Stimulated activated CD8-positive, alpha-beta memory T cell treated with anti-CD3 and anti-CD28 coated beads, Interleukin-2, amount 100 ng/mL, for 1 hour (primary cell): ENCODE data around the gene ME1.
"Not testable (repeated sequence)": the region's sequence is repeated elsewhere in the genome, so short reads cannot be mapped to it uniquely, and the experiment has no call there.

ENCODE experiments used
- DNase-seq, 2 donors: peaks; one replicate each; pipeline ENCODE4 v3.0.0-alpha.2; 2020; ENCODE audit warnings: low read depth in 2 of 2

The ME1 gene

DNA sequence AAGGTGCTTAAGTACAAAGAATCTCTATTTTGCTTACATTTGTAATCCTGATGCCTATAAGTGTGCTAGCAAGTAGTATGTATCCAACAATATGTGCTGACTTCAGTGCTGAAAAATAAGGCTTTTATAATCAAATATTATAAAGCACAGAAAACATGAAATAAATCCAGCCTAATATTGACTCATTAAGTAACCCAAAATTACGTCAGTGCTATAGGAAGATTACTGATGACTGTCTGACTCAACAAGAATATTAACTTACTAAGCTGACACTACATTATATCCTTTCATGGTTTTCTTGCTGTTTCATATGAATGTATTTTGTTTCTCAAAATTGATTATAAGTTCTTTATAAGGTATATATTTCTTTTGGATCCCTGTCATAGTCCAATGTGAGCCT lies 76.1 kb downstream of the ME1 start:
- DNase-seq = no peak

DNA sequence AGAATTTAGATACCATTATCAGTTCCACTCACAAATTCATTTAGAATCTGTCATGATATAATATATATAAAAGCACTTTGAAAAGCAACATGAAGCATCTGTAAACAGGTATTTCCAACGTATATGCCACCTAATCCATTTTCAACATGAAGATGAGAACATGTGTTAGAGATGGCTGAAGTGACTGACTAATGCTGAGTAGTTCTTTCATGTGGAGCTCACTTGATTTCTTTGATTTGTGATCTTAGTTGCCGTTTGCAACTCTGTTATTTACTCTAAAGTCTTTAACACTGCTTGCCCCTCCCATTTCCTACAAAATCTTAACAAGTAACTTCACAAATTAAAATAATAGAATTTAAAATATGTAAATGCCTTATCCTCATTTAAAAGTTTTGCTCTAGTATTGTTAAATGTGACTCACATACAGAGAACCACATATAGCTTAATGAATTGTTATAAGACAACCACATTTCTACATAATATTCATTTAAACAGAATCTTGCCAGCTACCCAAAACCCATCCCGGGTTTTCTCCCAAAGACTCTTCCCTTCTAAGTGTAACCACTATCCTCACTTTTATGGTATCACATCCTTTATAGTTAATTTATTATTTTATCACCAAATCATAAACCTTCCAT lies 78.3 kb downstream of the ME1 start:
- DNase-seq = no peak

DNA sequence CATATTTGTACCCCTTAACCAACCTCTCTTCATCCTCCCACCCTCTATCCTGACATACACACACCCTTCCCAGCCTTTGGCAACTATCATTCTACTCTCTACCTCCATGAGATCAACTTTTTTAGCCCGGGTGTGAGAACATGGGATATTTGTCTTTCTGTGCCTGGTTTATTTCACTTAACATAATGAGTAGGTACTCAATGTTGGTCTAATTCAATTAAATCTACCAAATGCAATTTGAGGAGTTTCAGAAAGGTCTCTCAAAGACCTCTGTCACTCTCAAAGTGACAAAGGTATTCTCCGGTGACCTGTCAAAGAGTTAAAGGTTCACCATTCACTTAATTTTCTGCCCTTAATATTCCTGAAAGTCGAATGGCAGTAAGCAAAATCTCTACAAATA lies 87.7 kb downstream of the ME1 start:
- DNase-seq = no peak

DNA sequence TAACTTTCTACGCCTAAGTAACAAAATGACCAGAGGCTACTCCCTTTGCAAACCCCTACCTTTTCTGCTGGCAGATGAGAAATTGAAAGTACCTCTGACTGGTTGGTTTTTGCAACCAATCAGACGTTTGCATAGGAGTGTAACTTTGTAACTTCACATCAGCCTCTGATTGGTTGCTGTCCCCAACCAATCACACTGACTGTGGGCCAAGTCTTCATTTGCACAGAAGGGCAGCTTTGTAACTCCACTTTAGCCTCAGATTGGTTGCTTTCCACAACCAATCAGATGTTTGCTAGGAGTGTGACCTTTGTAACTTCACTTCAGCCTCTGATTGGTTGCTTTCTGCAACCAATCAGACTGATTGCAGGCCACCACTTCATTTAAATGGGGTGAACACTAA lies 89.1 kb downstream of the ME1 start:
- DNase-seq = no peak

DNA sequence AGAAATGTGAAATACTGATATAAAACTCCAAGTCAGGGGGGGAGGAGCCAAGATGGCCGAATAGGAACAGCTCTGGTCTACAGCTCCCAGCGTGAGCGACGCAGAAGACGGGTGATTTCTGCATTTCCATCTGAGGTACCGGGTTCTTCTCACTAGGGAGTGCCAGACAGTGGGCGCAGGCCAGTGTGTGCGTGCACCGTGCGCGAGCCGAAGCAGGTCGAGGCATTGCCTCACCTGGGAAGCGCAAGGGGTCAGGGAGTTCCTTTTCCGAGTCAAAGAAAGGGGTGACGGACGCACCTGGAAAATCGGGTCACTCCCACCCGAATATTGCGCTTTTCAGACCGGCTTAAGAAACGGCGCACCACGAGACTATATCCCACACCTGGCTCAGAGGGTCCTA lies 96.9 kb downstream of the ME1 start:
- DNase-seq = not testable (repeated sequence)

DNA sequence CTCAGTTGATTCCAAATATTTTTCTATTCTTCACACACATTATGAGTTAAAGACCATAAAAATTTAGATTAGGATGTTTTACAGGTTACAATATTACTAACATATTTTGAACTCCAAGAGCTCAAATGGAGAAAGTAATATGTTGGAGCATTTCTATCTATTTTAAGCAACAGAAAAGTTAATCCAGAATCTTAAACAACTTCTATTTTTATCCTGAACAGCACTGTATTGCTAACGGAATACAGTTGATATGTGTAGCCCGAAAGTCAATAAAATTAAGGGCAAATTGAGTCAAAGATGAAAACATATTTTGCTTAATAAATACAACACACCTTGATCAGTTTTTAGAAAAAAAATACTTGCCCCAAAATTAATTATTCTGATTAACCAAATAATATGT lies 97.4 kb downstream of the ME1 start:
- no peak for DNase-seq

DNA sequence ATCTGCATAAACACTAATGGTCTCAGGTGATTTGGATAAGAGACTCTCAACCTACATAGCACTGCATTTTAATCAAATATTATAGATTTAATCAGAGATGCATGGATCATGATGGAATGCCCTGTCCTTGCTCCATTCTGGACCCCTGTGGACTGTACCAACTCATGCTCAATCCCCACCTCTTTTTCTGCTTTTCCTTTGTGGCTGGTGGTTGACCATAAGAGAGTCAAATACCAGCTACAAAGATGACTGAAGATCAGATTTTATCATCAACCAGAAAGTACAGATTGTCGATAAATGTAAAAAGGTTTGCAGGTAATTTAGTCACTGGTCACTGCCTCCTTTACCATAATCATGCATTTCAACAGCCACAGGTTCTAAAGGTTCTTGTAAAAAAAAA lies 116.2 kb downstream of the ME1 start:
- no peak for DNase-seq

DNA sequence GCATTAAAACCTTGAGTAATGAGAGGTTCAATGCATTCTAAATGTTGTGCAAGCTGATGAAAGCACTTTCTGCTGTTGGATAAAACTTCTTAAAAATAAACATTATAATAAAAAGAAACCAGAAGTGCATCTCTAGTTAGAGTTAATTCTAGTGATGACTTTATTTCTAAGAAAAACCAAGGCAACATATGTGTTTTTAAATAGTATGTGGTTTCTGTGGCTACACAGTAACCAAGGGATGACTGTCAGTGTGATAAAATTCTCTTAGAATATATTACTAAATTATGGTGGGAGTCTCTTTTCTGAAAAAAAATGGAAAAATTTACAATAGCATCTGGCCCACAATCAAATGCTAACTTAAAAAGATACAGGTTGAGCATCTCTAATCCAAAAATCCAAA lies 117.0 kb downstream of the ME1 start:
- no peak for DNase-seq

DNA sequence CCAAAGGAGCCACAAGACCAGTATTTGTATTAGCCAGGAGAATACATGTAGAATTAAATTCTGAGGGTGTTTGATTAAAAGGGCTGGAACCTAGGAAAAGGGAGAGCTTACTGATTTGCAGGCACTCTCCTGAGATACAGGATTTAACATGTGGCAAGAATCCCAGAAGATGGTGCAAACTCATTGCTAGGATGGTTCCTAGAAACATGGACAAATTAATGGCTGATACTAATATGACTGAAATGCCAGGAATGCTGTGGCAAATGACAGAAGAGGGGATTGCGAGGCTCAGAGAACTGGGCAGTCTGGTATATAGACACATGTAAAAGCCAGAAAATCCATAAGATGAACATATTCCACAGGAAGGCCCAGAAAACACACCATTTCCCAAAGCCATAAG lies 119.6 kb downstream of the ME1 start:
- DNase-seq = no peak

DNA sequence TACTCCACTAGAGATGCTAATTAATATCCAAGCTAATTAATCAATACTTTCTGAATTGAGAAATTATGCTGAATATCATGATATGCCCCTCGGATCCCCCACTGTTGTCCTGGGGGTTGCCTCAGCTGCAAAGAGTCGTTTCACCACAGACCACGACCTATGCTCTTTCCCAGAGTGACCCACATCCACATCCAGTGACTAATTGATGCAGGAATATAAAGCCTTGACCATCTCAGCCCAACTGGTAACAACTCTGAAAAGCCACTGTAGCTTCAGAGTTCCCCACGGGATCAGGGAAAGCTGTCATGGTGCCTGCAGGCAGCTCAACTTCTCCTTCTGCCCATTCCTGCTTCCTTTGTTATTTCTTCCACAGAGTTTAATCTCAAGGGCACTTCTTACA lies 120.8 kb downstream of the ME1 start:
- DNase-seq = no peak

DNA sequence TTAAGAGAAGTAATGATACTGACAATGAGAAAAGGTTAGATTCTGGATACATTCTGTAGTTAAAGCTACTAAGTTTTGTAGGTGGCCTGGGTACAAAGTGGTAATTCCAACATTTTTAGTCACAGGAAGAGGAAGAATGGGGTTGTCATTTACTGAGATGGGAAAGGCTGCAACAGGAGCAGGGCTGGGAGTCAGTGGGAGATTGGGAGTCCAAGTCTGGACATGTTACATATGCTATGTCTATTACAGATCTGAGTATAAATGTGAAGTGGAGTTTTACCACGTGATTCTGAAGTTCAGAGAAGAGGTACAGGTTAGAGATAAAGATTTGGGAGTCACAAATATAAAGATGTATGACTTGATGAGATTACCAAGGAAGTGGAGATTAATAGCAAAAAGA lies 121.5 kb downstream of the ME1 start:
- DNase-seq = no peak

DNA sequence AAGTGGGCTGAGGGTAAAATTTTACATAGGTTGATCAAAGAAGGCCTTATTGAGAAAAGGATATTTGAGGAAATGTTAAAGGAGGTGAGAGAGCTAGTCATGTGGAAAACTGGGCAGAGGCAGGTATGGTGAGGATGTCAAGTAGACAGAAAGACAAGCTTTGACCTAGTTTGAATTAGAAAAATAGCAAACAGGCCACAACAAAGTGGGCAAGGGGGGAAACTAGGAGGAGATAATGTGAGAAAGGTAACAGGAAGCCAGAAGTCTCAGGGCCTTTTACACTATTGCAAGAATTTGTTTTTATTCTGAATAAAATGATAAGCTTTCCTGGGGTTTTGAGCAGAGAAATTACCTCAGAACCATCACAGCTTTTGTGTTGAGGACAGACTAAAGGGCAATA lies 122.0 kb downstream of the ME1 start:
- DNase-seq = no peak

DNA sequence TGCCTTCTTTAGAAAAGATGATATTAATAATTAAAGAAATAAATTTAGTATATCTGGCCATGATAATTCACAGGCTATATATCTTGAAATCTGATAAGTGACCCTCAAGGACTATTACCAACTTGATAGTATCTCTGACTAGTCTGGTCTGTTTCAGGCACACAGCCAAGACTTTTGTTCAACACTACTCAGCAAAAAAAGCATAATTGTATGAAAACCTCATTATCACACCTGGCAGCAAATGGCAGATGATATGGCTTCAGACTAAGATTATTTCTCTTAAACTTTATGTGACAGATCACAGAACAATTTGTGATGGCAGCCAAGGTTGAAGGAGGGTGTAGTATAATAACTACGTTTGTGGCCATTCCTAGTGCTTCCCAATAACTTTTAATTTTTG lies 123.0 kb downstream of the ME1 start:
- no peak for DNase-seq

DNA sequence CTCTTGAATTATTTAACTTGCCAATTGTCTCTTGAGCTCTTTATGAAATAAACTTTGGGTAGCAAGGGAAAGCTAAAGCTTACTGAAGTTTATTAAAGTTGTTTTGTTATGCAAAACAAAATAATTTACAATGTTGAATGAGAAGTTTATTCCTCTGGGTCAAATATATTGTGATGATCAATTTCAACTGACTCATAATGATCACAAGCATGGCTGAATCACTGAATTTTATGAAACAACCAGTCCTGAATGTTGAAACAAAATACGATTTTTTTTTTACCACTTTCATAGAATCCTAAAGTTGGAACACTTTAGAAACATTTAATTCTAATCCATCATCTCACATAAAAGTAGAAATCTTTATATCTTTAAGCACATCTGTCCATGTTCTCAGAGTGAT lies 127.4 kb downstream of the ME1 start:
- DNase-seq = no peak

DNA sequence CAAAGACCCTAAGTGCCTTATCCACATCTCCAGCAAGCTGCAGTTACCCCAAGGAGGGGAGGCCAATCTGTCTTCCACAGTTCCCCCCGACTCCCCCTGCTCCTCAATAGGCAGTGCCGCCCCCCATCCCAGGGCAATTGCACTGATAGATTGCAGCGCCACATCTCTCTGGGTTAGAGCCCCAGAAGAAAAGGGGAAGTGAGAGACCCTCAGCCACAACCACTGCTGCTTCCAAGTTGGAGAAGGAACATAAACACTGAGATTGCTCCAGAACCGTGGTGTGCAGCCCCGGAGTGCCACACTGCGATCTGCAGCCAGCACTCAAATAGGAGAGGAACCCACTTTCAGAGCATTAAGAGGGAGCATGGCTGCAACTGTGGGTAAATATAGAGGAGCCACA lies 136.2 kb downstream of the ME1 start:
- no peak for DNase-seq

DNA sequence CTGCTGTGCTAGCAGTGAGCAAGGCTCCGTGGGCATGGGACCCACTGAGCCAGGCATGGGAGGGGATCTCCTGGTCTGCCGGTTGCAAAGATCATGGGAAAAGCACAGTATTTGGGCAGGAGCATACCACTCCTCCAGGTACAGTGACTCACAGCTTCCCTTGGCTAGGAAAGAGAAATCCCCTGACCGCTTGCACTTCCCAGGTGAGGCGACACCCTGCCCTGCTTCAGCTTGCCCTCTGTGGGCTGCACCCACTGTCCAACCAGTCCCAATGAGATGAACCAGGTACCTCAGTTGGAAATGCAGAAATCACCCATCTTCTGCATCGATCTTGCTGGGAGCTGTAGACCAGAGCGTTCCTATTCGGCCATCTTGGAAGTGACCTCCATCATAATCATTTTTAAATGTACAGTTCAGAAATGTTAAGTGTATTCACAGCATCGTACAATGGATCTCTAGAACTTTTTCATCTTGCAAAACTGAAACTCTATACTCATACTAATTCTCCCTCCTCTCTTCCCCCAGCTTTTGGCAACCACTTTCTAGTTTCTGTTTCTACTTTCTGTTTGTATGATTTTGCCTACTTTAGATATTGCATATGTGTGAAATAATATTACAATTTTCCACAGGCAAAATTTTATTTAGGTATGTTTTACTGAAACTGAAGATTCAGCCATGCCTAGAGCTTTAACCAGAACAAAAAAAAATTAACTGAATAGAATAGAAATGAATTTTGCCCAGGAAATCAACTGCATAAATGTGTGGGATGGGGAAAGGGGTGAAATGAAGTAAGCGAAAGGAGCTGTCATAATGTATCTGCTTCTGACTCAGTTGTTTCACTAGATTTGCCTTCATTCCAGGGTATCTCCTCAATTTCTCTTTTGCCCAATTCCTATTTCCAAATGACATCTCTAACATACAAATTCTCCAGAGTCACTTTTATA lies 137.7 kb downstream of the ME1 start:
- DNase-seq = no peak

DNA sequence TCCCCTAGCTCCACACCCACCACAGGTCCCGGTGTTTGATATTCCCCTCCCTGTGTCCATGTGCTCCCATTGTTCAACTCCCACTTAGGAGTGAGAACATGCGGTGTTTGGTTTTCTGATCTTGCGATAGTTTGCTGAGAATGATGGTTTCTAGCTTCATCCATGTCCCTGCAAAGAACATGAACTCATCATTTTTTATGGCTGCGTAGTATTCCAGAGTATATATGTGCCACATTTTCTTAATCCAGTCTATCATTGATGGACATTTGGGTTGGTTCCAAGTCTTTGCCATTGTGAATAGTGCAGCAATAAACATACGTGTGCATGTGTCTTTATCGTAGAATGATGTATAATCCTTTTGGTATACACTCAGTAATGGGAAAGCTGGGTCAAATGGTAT lies 143.6 kb downstream of the ME1 start:
- DNase-seq = not testable (repeated sequence)

DNA sequence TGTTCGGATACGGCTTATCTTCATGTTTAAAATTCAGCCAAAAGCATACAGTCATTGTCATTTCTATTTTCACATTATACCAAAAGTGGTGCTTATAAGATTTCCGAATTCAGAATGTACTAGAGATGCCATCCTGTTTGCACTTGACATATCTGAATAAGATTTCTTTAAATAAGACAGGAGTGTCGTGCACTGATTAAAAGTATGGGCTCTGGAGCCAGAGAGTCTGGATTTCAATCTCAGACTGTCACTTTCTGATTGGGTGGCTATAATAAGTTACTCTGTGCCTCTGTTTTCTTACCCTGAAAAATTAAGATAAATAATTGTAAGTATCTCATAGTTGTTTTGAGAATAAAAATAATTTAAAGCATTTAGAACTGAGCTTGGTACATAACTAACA lies 144.9 kb downstream of the ME1 start:
- DNase-seq = no peak

DNA sequence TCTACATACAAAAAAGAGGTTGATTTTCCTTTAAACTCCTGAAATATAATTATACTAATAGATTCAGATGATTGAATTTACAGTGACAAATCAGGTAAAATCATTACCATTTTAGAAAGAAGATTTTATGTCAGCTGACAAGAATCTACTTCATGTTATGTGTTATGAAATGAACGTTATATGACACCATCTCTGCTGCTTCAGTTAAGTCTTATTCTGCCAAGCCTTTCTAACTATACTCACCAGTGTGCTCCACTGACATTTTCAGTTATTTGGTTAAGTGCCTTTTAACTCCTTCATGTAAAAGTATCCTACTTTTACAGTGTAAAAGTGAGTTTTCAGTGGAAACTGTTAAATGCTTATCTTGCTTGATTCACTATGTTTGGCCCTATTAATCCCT lies 157.3 kb downstream of the ME1 start:
- no peak for DNase-seq

DNA sequence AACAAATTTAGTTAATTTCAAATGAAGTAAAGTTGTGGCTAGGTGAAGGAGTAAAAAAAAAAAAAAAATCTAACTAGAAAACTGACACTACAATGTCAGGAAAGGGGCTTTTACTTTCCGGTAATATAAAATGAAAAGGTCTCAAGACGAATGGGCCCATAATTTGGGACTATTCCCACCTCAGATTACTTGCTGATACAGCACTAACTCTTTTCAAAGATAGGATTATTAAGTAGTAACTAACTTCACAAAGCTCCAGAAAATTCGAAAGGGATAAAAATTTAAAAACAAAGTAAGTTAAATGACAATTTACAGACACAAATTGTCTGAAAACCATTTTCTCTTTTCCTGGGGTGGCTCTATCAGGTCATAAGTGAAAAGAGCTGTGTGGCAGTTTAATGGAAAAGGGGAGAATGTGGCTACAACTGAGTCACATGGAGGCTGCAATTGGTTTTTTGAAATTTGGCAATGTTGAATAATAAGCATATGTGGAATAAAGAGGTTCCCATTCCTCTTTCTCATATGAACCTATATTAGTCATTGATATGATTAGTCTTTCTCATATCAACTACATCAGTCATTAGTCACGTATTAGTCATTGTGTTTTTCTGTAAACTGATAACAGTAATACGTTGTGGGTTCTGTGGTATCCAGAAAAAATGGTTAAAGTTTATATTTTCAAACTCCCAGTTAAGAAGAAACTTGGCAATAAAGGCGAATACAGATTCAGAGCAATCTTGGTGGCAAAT lies 159.7 kb downstream of the ME1 start:
- no peak for DNase-seq

DNA sequence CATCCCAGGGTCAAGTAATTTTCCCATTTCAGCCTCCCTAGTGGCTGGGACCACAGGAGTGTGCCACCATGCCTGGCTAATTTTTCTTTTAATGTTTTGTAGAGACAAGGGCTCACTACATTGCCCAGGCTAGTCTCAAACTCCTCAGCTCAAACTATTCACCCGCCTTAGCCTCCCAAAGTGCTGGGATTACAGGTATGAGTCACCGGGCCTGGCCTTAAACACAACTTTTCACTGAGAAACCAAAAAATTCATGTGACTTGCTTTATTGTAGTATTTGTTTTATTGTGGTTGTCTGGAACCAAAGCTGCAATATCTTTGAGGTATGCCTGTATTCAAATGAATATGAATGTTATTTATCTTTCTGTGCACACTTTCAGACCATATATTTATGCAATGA lies 165.5 kb downstream of the ME1 start:
- no peak for DNase-seq

DNA sequence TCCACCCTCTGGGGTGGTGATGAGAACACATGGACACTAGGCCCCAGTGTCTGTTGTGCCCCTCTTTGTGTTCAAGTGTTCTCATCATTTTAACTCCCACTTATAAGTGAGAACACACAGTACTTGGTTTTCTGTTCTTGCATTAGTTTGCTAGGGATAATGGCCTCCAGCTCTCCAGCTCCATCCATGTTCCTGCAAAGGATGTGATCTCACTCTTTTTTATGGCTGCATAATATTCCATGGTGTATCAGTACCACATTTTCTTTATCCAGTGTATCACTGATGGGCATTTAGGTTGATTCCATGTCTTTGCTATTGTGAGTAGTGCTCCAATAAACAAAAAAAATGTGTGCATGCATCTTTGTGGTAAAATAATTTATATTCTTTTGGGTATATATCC lies 170.3 kb downstream of the ME1 start:
- no peak for DNase-seq

DNA sequence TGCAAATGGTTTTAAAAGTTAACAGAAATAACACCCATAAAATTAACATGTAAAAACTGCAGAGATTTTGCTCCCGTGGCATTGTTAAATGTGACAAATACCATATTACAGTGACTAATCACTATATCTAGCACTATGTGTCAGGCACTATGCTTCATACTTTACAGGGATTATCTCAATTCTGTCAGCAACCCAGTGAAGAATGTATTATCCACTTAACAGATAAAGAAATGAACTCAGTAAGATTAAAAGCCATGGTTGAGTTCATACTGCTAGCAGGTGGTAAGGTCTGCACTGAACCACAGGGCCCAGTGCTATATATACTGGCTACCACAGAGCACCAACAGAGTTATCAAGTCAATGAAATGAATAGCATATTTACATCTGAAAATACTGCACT lies 172.3 kb downstream of the ME1 start:
- no peak for DNase-seq
